Caco-2 (cell line): ENCODE results near the gene CAMK1D. TPM values are rescaled to one million over a fixed set of nuclear protein-coding genes. Genes with fewer than 3 reads are reported as not detected.
A peak's percentile ranks its signal among the peaks of the same experiment; 100 is the strongest.

Source experiments
- BruUV-seq: library from RNA; stranded (reverse); fragments of 400-500 nt; replicated peaks from 2 replicates; lab custom pipeline; 2021; lab: Mats Ljungman, UMichigan
- CTCF ChIA-PET: fragments of 300-600 bp; sonication (Branson Sonifier 250); formaldehyde crosslinking; loops from one replicate; lab custom pipeline; 2022; ENCODE audit warnings: antibody characterized with exemption; lab: Charles Lee
- POLR2A ChIA-PET: fragments of 300-600 bp; sonication (Branson Sonifier 250); formaldehyde crosslinking; loops from one replicate; lab custom pipeline; 2022; ENCODE audit warnings: antibody characterized with exemption; lab: Charles Lee
- DNase-seq, 2 experiments: peaks; one replicate each; pipeline versions ENCODE4 v3.0.0 to v3.0.0-alpha.2; 2020 to 2022
- H3K27me3 ChIP-seq: replicated peaks from 2 replicates; pipeline ENCODE4 v1.6.0; 2011; ENCODE audit warnings: low read length; ENCODE audit not compliant: control insufficient read depth, insufficient read depth
- H3K36me3 ChIP-seq: 2 replicates; pipeline ENCODE4 v1.5.1; 2011; ENCODE audit warnings: low read length; ENCODE audit not compliant: control insufficient read depth, insufficient read depth
- H3K4me1 ChIP-seq: fragments of 250-450 bp; sonication (Bioruptor Pico); 2 replicates; pipeline ENCODE4 v1.5.1; 2020; ENCODE audit warnings: mild to moderate bottlenecking
- H3K4me3 ChIP-seq: 2 replicates; pipeline ENCODE4 v1.5.1; 2011; ENCODE audit warnings: low read depth, mild to moderate bottlenecking, control low read depth, low read length
- H3K9me3 ChIP-seq: fragments of 250-450 bp; sonication (Bioruptor Pico); 2 replicates; pipeline ENCODE4 v1.5.1; 2020; ENCODE audit warnings: mild to moderate bottlenecking, moderate library complexity
- H3K27ac Mint-ChIP-seq: one replicate; pipeline ENCODE4 v1.8.0; 2022; ENCODE audit warnings: mixed read lengths; ENCODE audit not compliant: unreplicated experiment
- H3K27me3 Mint-ChIP-seq: one replicate; pipeline ENCODE4 v1.8.0; 2022; ENCODE audit warnings: mixed read lengths; ENCODE audit not compliant: insufficient read depth, unreplicated experiment
- H3K36me3 Mint-ChIP-seq: one replicate; pipeline ENCODE4 v1.8.0; 2022; ENCODE audit warnings: mild to moderate bottlenecking, mixed read lengths; ENCODE audit not compliant: insufficient read depth, unreplicated experiment
- H3K4me1 Mint-ChIP-seq: one replicate; pipeline ENCODE4 v1.8.0; 2022; ENCODE audit warnings: low read depth, mixed read lengths; ENCODE audit not compliant: unreplicated experiment
- H3K4me3 Mint-ChIP-seq: one replicate; pipeline ENCODE4 v1.8.0; 2022; ENCODE audit warnings: mild to moderate bottlenecking, moderate library complexity, mixed read lengths; ENCODE audit not compliant: unreplicated experiment
- H3K9me3 Mint-ChIP-seq: one replicate; pipeline ENCODE4 v1.8.0; 2022; ENCODE audit warnings: mixed read lengths; ENCODE audit not compliant: unreplicated experiment
- intact Hi-C: fragments of 100-400 bp; cut with micrococcal nuclease; formaldehyde crosslinking; loops from one replicate; pipeline ENCODE4 v1.10.0; 2022; ENCODE audit not compliant: unreplicated experiment
- total RNA-seq: library from RNA; stranded (reverse); gene quantifications from 2 replicates; pipeline ENCODE4 v1.2.3, GENCODE V29; 2022
- TF ChIP-seq, protein P1 (sequence below), 2 experiments: fragments of 200-600 bp in 1 of 2; IDR thresholded peaks; 1 replicate in 1 of 2; 2 replicates in 1 of 2; pipeline versions ENCODE4 v1.5.1 to v1.8.0; 2011 to 2022; ENCODE audit warnings: antibody characterized with exemption in 1 of 2, control low read depth in 1 of 2, inconsistent platforms in 1 of 2, low read depth in 1 of 2, low read length in 1 of 2, mild to moderate bottlenecking in 1 of 2, moderate library complexity in 1 of 2; ENCODE audit not compliant: insufficient read depth in 1 of 2, severe bottlenecking in 1 of 2, unreplicated experiment in 1 of 2

CAMK1D gene
- total RNA-seq, 1 experiment from 2014 or later = 10.9 TPM

DNA sequence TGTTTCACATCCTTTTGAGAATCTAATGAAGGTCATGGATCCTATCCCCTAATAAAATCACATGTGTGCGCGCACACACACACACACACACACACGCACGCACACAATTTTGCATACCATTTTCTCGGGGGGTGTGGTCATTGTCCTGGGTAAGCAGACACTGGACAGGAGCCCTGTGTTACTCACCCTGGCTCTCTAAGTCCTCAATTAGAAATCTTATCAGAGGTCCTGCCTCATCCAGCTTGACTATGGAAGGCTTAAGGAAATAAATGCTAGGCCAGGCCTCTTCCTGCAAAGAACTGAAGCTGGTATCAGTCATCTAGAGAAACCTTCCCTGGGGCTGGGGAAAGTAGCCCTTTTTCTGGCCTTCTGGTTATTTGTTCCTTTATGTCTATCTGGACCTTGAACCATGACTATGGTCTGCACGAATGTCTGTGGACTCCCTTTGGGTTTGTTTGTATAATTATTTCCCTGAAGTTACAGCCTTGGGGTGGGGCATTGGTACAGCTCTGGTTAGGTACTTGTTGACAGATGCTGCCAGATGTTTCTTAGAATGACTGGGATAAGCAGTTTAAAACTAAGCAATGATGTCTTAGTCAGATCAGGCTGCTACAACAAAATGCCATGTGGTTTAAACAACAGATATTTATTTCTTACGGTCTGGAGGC, 443.7 kb downstream of the CAMK1D start:
- ChIA-PET CTCF (interaction anchor here (1.0 kb wide), 1 partner anchor 11 kb away, joined by 3 read pairs; no protein-coding TSS in a partner anchor), POLR2A (no interaction called here)
- TF ChIP-seq, protein P1, sequence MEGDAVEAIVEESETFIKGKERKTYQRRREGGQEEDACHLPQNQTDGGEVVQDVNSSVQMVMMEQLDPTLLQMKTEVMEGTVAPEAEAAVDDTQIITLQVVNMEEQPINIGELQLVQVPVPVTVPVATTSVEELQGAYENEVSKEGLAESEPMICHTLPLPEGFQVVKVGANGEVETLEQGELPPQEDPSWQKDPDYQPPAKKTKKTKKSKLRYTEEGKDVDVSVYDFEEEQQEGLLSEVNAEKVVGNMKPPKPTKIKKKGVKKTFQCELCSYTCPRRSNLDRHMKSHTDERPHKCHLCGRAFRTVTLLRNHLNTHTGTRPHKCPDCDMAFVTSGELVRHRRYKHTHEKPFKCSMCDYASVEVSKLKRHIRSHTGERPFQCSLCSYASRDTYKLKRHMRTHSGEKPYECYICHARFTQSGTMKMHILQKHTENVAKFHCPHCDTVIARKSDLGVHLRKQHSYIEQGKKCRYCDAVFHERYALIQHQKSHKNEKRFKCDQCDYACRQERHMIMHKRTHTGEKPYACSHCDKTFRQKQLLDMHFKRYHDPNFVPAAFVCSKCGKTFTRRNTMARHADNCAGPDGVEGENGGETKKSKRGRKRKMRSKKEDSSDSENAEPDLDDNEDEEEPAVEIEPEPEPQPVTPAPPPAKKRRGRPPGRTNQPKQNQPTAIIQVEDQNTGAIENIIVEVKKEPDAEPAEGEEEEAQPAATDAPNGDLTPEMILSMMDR (IDR thresholded peaks at IDR 0.05; ENCODE audit: insufficient read depth in 1 of 2, low read depth in 1 of 2, low read length in 1 of 2, severe bottlenecking in 1 of 2, unreplicated experiment in 1 of 2) = no peak
- no peaks in the 10 kb centered on the region for H3K36me3 ChIP-seq
- no peaks in the 10 kb centered on the region for H3K27me3 ChIP-seq
- no peaks in the 10 kb centered on the region for H3K9me3 ChIP-seq
- Mint-ChIP-seq H3K4me1 (peaks cover 5% of the 10 kb centered on the region), H3K4me3 (no peak overlapping the region), H3K27me3 (no peaks in the 10 kb centered on the region), H3K9me3 (peaks cover 10% of the 10 kb centered on the region), H3K27ac (no peak overlapping the region), H3K36me3 (no peaks in the 10 kb centered on the region)
- H3K4me1 ChIP-seq = peaks cover 11% of the 10 kb centered on the region
- intact Hi-C loops = no loop called here
- no peak overlapping the region for H3K4me3 ChIP-seq
- DNase-seq = peak; percentile 31 to 51
- no TSS peak for BruUV-seq

DNA sequence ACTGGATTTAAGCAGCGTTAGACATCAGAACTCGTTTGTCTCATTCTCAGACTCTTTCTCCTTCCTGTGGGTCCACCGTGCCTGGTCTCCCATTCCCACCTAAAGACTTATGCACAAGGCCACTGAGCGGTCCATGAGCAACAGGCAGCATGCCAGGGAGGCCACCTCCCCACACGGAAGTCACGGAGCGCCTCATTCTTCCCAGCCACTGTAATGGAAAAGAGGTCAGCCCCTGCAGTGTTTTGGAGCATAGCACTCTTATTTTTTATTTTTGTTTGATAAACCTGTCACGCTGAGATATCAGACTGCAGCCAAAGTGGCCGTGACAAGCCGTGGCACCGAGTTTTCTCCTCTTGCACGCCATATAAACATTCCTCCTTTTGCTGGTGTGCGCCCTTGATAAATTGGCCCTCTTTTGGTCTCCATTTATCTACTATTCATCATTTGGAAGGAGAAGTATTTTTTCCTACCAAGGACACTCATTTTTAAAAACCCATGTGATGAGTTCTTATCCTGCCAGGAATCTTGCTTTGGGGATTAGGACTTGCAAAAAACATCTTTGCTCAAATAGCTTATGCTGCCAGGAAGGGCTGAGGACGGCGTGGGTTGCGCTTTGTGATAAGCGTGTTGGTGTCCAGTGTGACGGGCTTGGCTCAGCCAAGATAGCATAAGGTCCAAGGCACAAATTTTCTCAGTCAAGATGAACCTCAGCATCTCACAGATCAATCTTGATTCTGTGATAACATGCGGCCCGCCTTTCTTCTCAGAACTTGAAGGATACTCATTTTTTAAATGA, 446.2 kb downstream of the CAMK1D start:
- Histone ChIP-seq H3K36me3 (no peaks in the 10 kb centered on the region), H3K27me3 (no peaks in the 10 kb centered on the region), H3K4me1 (peaks cover 11% of the 10 kb centered on the region), H3K4me3 (no peak overlapping the region), H3K9me3 (no peaks in the 10 kb centered on the region)
- Mint-ChIP-seq H3K9me3 (peaks cover 10% of the 10 kb centered on the region), H3K27ac (no peak overlapping the region), H3K4me1 (peaks cover 5% of the 10 kb centered on the region), H3K4me3 (no peak overlapping the region), H3K36me3 (no peaks in the 10 kb centered on the region), H3K27me3 (no peaks in the 10 kb centered on the region)
- ChIA-PET POLR2A (no interaction called here), CTCF (no interaction called here)
- intact Hi-C loops = no loop called here
- BruUV-seq = no TSS peak
- DNase-seq = no peak
- TF ChIP-seq, protein P1 (IDR thresholded peaks at IDR 0.05; ENCODE audit: insufficient read depth in 1 of 2, low read depth in 1 of 2, low read length in 1 of 2, severe bottlenecking in 1 of 2, unreplicated experiment in 1 of 2) = no peak

DNA sequence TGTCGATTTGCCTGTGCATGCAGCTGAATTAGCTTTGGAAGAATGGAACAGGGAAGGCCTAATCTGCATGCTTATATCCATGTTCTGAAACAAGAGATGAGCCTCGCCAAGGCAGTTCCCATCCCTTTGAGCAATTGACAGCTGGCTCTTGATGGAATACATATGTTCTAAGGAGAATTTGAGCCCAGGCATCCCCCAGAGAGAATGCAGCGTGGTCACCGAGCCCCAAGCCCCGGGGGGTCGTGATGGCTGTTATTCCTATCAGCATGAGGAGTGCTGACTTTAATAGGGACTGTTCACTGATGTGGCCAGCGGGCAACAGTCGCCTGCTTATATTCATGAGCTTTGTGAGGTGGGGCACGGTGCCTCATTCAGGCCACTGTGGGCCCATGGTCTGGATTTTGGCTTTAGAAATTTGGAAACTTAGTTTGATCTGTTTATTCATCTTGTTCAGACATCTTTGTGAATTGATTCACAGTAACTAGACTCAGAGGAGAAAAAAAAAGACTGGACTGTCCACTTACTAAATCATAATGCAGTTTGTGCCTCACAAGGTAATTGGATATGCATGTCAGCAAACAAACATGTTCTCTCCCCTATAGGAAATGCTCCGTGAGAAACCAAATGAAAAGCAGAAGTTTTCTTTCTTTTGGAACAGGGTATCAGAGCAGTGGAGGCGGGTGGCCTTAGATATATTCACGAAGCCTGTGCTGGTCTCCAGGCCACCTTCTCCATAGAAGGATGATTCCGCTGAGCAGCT, 447.2 kb downstream of the CAMK1D start:
- H3K36me3 Mint-ChIP-seq = no peaks in the 10 kb centered on the region
- H3K9me3 Mint-ChIP-seq = peaks cover 17% of the 10 kb centered on the region
- ChIA-PET POLR2A (no interaction called here), CTCF (interaction anchor here (0.6 kb wide), 1 partner anchor 257 kb away, joined by 3 read pairs; no protein-coding TSS in a partner anchor)
- Histone ChIP-seq H3K4me1 (peaks cover 11% of the 10 kb centered on the region), H3K27me3 (no peaks in the 10 kb centered on the region), H3K36me3 (no peaks in the 10 kb centered on the region), H3K9me3 (no peaks in the 10 kb centered on the region), H3K4me3 (no peak overlapping the region)
- TF ChIP-seq, protein P1 (IDR thresholded peaks at IDR 0.05; ENCODE audit: insufficient read depth in 1 of 2, low read depth in 1 of 2, low read length in 1 of 2, severe bottlenecking in 1 of 2, unreplicated experiment in 1 of 2) = no peak
- H3K27me3 Mint-ChIP-seq = peaks cover 3% of the 10 kb centered on the region
- peaks cover 5% of the 10 kb centered on the region for H3K4me1 Mint-ChIP-seq
- no peak for DNase-seq
- H3K4me3 Mint-ChIP-seq = no peak overlapping the region
- no TSS peak for BruUV-seq
- H3K27ac Mint-ChIP-seq = no peak overlapping the region
- intact Hi-C loops = no loop called here
